Hematopoietic multipotent progenitor cell treated with erythropoietin and hydrocortisone succinate and interleukin-3 and kit ligand, for 4 days (in vitro differentiated cells): ENCODE data around the gene PITPNC1.
"Not testable (repeated sequence)": the region's sequence is repeated elsewhere in the genome, so short reads cannot be mapped to it uniquely, and the experiment has no call there.

Experiments used
- DNase-seq: peaks from one replicate; pipeline ENCODE4 v3.0.0-alpha.2; 2015

PITPNC1 gene

DNA sequence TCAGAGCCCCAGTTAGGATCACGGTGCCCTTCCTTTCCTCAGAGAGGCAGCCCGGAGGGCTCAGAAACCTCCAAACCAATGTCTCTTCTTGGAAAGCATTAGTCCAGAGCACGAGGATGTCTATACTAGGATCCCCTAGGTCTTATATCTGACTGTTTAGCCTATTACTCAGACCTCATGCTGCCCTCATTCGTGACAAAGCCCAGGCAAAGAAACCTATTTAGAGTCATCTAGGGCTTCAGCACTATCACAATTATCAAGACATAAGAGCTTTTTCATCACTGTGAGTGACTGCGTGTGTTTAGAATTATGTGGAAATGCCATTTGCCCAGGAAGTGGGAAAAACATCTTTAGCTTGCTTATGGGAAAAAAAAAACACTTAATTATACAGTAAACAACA lies 180.8 kb downstream of the PITPNC1 start:
- no peak for DNase-seq

DNA sequence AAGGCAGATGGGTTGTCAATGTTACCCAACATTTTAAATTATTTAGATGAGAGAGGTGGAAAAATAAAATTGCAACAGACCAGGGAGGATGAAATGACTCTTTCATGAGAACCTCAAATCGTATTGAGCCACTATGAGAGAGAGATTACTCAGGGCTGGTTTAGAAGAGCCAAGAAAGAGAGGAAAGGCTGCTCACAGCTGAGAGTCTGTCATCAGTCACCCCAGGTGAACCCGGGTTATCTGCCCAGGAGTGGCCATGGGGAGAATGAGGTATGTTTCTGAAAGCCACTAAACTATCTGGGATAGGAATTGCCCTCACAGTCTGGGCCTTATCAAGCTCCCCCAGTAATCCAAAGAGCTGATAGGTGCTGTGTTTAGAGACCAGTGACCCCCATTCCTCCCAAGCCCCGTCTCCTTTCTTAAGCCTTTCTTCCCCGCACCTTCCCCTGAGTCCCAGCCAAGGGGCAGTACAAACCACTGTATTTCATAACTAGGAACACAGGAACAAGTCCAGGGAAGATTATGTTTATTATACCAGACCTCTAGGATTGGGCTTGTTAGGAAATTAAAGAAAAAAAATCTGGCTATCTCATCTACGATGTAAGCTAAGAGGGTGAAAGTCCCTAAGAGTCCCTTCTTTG lies 181.8 kb downstream of the PITPNC1 start:
- no peak for DNase-seq

GRCh38 chr17:67559381-67559966 lies 182.4 kb downstream of the PITPNC1 start:
- DNase-seq: peak; percentile 23

DNA sequence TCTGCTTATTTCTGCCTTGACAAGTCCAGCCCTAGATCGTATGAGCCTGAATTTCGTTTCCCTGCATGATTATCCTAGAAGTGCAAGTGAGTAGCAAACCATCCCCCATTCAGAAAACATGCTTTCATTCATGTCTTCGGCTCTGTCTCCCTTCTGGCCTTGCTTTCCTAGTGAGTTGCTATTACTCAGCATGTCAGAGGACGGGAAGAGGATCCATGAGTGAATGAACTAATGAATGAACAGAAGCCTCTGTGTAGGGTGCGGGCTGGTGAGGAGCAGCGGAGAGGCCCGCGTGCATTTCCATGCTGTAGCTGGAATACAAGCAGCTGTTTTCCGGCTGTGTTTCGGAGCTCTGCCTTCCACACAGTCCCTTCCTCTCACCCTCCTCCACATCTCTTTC lies 184.9 kb downstream of the PITPNC1 start:
- no peak for DNase-seq

DNA sequence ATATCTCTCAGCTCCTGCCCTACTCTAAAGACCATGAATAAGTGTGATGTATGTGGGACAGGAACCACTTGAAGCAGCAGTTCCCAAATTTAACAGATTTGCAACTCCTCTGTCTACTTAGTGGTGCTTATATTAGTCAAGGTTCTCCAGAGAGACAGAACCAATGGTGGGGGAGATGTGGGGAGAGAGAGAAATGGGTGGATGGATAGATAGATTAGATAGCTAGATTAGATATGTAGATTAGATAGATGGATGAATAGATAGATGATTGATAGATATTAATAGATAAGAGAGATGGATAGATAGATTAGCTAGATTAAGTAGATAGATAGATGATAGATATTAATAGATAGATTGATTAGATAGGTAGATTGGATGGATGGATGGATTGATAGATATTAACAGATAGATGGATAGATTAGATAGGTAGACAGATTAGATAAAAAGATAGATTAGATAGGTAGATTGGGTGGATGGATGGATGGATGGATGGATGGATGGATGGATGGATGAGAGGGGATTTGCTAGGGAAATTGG lies 186.7 kb downstream of the PITPNC1 start:
- DNase-seq: no peak

- no peak for DNase-seq
These were observed 188.0 kb downstream of the PITPNC1 start for GRCh38 chr17:67565068-67565467.

DNA sequence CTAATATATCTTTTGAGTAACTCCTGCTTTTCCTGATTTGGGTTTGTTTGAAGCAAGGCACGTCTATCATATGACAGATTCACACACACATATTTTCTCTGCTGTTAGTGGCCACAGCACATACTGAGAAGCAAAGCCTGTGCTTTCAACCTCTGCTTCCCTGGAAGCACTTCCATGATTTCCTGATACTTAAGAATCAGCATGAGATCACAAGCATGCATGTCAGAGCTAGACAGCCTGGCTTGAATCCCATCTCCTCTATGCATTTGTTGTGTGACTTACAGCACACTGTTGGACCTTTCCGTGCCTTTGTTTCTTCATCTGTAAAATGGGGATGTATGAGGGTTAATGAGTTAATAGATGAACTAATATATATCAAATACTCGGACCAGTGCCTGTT lies 189.6 kb downstream of the PITPNC1 start:
- no peak for DNase-seq

- no peak for DNase-seq
These were observed 192.0 kb downstream of the PITPNC1 start for GRCh38 chr17:67569015-67569451.

GRCh38 chr17:67569873-67570272 lies 192.8 kb downstream of the PITPNC1 start:
- no peak for DNase-seq

- DNase-seq: no peak
These were observed 193.7 kb downstream of the PITPNC1 start for GRCh38 chr17:67570797-67571196.

- no peak for DNase-seq
These were observed 194.4 kb downstream of the PITPNC1 start for GRCh38 chr17:67571478-67571877.

DNA sequence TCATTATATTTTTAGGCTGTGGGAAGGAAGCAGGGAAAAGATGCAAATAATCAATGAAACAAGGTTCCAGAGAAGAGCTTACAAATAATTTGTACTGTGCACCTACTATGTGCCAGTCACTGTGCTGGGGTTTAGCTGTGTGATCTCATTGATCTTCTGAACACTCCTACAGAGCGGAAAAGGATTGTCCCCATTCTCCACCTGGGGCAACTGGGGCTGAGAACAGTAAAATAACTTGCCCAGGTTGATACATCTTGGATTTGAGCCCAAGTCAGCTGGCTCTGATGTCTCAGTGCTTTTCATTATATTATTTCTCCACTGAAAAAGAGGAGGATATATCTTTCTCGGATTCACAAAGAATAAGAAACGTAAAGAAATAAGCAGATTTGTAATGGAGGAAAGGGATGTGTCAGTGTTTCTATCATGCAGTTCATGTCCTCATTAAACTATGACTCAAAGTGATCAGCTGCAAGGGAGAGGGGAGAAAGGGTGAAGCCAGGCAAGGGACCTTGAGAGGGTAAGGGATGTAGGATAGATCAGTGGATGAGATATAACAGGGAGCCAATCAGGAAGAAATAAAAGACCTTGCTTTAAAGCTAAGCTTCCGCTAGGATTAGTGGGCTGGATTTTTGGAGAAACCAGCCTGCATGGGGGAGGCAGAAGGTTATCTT lies 197.0 kb downstream of the PITPNC1 start:
- no peak for DNase-seq

DNA sequence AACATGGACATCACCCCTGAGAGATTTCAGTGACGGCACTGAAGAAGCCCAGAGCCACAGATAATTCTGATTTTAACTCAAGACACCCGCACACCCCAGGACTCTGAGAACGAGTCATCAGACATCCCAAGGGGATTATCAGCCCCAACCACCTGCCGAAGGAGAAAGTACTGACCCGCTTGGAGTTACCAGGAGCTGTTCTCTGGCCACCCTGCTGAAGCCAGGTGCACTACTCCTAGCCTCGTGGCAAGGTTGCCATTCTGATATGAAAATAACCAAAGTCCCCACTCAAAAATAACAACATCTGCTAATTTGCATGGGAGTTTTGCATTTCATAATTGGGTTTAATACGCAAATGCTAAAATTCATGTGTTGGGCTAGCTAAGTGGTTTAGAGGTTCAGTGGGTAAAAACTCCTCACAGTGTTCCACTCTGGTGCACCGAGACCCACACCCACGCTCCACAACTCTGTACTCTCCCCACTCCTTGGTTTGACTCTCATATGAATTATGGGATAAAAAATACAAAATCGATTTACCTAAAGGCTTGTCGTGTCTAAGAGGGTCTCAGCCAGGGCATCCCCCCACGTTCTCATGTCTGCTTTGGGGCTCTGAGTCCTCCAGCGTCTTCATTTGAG lies 197.7 kb downstream of the PITPNC1 start:
- no peak for DNase-seq

DNA sequence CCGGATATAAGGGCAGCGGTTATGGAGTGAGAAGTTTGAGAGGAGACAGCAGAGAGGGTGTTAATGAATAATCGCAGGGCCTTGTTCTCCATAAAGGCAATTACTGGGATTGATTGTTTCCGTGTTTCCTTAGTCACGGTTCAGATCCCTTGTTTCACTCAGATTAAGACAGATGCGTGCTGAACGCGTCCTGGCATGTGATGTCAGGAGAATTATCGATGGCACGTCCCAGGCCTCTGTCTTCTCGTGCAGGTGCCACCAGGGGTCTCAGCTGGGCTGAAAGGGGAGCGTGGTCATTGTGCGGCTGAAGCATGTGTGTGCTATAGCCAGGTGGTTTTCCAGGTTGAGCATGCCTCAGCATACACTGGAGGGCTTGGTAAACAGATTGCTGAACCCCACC lies 198.2 kb downstream of the PITPNC1 start:
- no peak for DNase-seq

DNA sequence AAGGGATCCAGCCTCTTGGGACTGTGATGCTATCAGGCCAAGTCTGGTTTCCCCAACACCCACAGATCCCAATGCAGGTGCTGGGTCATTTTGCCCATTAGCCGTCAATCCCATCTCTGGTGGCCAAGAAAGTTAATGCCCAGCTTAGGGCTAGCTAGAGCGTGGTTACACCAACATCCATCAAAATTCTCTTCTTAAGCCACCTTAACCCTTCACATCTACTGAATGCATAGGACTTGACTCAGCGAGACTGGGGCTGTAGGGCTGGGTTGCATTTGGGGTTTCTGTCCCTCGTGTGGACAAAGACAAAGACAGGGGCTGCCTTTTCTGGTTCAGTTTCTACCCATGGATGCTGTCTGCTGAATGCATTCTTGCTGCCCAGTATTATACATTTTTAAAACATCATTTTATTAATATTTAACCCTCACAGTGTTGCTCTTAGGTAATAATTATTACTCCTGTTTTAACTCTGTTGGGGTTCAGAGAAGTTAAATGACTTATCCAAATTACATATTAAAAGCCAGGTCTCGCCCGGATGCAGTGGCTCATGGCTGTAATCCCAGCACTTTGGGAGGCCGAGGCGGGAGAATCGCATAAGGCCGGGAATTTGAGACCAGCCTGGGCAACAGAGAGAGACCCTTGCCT lies 199.5 kb downstream of the PITPNC1 start:
- no peak for DNase-seq

DNA sequence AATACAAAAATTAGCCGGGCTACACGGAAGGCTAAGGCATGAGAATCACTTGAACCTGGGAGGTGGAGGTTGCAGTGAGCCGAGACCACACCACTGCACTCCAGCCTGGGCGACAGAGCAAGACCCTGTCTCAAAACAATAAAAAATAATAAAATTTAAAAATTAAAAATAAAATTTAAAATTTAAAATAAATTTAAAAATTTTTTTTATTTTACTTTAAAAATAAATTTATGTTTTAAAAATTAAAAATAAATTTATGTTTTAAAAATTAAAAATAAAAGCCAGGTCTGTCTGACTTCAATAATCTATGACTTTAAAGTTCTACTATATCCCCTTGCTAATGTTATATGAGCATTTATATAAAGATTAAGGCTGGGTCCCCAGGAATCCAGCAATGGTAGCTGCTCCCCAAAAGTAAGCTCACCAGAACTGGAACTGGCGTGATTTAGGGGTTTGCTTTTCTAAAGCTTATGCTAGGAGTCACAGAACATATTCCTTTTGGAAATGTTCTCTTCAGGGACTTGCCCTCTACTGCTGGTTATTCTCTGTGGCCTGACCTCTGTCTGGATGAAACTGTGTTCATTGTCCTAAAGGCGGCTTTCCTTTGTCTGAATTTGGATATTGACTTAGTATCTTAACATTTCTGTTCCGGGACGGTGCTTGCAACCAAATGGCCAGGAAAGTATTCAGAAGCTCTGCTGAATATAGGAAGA lies 200.5 kb downstream of the PITPNC1 start:
- DNase-seq: no peak

GRCh38 chr17:67578142-67578457 lies 201.0 kb downstream of the PITPNC1 start:
- no peak for DNase-seq

DNA sequence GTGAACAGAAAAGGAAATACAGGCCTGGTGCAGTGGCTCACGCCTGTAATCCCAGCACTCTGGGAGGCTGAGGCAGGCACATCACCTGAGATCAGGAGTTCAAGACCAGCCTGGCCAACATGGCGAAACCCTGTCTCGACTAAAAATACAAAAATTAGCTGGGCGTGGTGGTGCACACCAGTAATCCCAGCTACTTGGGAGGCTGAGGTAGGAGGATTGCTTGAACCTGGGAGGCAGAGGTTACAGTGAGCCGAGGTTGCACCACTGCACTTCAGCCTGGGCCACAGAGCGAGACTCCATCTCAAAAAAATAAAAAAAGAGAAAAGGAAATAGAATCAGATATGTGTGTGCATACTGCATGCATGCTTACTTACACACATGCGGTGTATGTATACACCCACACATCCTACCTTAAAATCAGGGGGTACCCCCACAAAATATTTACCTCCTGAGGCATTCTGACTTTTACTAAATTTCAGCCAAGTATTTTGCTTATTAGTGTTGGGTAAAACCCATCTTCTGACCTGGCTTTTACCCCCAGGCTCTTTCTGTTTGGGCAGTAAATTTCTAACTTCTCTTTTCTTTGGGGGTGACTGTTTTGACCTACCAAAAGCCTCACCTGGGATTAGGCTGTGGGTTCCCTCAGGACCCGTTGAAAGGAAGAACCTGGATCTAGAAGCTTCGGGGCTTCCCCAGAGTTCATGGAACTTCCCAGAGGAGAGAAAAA lies 201.8 kb downstream of the PITPNC1 start:
- not testable (repeated sequence) for DNase-seq

- no peak for DNase-seq
These were observed 205.6 kb downstream of the PITPNC1 start for GRCh38 chr17:67582673-67583081.

GRCh38 chr17:67585077-67585602 lies 208.1 kb downstream of the PITPNC1 start:
- no peak for DNase-seq

DNA sequence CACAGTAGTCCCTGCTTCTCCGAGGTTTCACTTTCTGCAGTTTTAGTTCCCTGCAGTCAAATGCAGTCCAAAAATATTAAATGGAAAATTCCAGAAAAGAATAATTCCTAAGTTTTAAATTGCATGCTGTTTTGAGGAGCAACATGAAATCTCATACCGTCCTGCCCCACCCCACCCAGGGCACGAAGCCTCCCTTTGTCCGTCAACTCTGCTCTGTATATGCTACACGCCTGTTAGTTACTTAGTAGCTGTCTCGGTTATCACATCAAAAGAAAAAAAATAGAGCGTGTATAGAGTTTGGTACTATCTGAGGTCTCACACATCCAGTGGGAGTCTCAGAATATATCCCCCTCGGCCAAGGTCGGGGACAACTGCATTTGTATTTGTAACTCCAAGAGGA lies 211.2 kb downstream of the PITPNC1 start:
- DNase-seq: no peak
